ENCODE measurements around the gene RAPGEF6. TPM values are rescaled to one million over a fixed set of nuclear protein-coding genes. Genes with fewer than 3 reads are reported as not detected.

The RAPGEF6 gene
- polyA plus RNA-seq, 1 donor (not counting 4 experiments of a cell fraction or from before 2014, with no cell fraction given): 8.7 TPM

DNA sequence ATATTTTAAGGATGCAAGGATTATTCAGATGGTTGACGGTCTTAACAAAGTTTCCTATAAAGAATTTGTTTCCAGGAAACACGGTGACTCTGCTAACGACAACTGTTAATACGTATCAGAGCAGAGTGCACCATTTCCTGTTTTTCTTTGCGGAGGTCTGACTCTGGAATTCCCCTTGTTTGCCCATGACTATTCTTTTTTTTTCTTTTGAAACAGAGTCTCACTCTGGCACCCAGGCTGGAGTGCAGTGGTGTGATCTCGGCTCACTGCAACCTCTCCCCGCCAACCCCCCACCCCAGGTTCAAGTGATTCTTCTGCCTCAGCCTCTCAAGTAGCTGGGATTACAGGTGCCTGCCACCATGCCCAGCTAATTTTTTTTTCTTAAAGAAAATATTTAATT is 255.3 kb downstream of the RAPGEF6 start:
- Histone ChIP-seq H3K27me3 (ENCODE audit: control insufficient read depth, extremely low read depth, insufficient read depth, low read length) (no peaks in the 10 kb centered on the region), H2AFZ (ENCODE audit: control insufficient read depth, low read length) (no peak overlapping the region), H3K4me3 (ENCODE audit: control insufficient read depth in 2 of 3, extremely low read depth in 1 of 3, insufficient read depth in 2 of 3, low read depth in 1 of 3, low read length in 3 of 3) (no peak overlapping the region), H3K4me1 (ENCODE audit: control insufficient read depth, extremely low read depth, insufficient read depth, low read length) (no peaks in the 10 kb centered on the region), H3K36me3 (ENCODE audit: control insufficient read depth in 2 of 2, extremely low read depth in 1 of 2, insufficient read depth in 2 of 2, low read length in 2 of 2) (no peaks in the 10 kb centered on the region), H3K4me2 (ENCODE audit: control insufficient read depth, extremely low read depth, insufficient read depth, low read depth, low read length) (no peak overlapping the region), H3K9me1 (ENCODE audit: control insufficient read depth, extremely low read depth, insufficient read depth, low read length) (peaks cover 3% of the 10 kb centered on the region), H3K79me2 (ENCODE audit: control insufficient read depth, insufficient read depth, low read length) (peaks cover 27% of the 10 kb centered on the region), H3K9me3 (ENCODE audit: control insufficient read depth, low read depth, low read length) (no peaks in the 10 kb centered on the region), H4K20me1 (ENCODE audit: control insufficient read depth, extremely low read depth, insufficient read depth, low read length) (peaks cover 2% of the 10 kb centered on the region), H3K9ac (ENCODE audit: control insufficient read depth, extremely low read depth, insufficient read depth, low read length) (no peak overlapping the region), H3K27ac (ENCODE audit: control insufficient read depth, insufficient read depth, low read length) (no peak overlapping the region)
- dilution Hi-C loops (cut with MboI; ENCODE audit: extremely low pct_ligation_motif_present, low sequenced_read_pairs): no loop called here
- TF ChIP-seq EZH2 (IDR thresholded peaks at IDR 0.05; ENCODE audit: low read length): no peak
- TF ChIP-seq, protein P1, sequence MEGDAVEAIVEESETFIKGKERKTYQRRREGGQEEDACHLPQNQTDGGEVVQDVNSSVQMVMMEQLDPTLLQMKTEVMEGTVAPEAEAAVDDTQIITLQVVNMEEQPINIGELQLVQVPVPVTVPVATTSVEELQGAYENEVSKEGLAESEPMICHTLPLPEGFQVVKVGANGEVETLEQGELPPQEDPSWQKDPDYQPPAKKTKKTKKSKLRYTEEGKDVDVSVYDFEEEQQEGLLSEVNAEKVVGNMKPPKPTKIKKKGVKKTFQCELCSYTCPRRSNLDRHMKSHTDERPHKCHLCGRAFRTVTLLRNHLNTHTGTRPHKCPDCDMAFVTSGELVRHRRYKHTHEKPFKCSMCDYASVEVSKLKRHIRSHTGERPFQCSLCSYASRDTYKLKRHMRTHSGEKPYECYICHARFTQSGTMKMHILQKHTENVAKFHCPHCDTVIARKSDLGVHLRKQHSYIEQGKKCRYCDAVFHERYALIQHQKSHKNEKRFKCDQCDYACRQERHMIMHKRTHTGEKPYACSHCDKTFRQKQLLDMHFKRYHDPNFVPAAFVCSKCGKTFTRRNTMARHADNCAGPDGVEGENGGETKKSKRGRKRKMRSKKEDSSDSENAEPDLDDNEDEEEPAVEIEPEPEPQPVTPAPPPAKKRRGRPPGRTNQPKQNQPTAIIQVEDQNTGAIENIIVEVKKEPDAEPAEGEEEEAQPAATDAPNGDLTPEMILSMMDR (optimal IDR thresholded peaks at IDR 0.05 in 1 of 3, IDR thresholded peaks at IDR 0.05 in 1 of 3, conservative IDR thresholded peaks at IDR 0.05 in 1 of 3; ENCODE audit: extremely low read depth in 1 of 3, insufficient read depth in 2 of 3, low read length in 3 of 3): no peak
- FAIRE-seq (no peak), DNase-seq (ENCODE audit: low read depth, low spot score) (no peak)

DNA sequence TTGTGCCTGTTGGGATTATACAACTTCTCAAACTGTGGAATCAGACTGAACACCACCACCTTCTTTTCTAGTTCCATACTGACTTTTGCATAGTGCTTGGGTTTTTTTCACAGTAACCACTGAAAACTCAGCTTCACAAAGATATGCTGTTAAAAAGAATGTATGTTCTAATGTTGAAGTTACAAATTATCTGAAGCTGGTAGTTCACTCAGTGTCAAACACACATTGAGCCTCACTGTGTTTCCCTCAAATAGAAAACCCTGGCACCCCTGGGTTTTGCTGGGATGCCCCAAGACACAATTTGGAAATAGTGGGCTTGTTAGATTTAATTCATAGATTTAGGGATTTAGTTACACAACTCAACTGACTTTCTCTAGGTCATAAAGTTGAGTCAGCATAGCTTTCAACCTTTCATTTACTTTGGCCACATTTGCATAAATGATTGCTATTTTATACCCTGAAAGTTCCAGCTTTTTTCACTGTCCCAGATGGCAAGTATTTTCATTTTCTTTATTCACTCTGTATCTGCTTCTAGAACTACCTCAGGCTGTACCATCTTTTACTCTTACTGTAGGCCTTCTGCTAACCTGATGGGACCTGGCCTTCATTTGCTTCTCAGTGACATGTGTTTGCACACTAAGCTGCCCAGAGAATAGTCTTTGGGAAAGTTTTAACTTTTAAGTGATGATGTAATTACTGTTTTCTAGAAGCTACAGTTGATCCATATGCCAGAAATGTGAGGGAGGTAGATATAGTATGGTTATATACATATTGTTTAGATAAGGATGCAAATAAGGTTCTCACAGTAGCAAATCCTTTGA is 256.1 kb downstream of the RAPGEF6 start:
- peaks cover 3% of the 10 kb centered on the region for H3K9me1 ChIP-seq (ENCODE audit: control insufficient read depth, extremely low read depth, insufficient read depth, low read length)
- peaks cover 24% of the 10 kb centered on the region for H3K79me2 ChIP-seq (ENCODE audit: control insufficient read depth, insufficient read depth, low read length)
- H3K27me3 ChIP-seq (ENCODE audit: control insufficient read depth, extremely low read depth, insufficient read depth, low read length): no peaks in the 10 kb centered on the region
- no peak overlapping the region for H3K4me3 ChIP-seq (ENCODE audit: control insufficient read depth in 2 of 3, extremely low read depth in 1 of 3, insufficient read depth in 2 of 3, low read depth in 1 of 3, low read length in 3 of 3)
- H2AFZ ChIP-seq (ENCODE audit: control insufficient read depth, low read length): no peak overlapping the region
- H3K4me2 ChIP-seq (ENCODE audit: control insufficient read depth, extremely low read depth, insufficient read depth, low read depth, low read length): no peak overlapping the region
- dilution Hi-C loops (cut with MboI; ENCODE audit: extremely low pct_ligation_motif_present, low sequenced_read_pairs): no loop called here
- no peaks in the 10 kb centered on the region for H3K9me3 ChIP-seq (ENCODE audit: control insufficient read depth, low read depth, low read length)
- no peaks in the 10 kb centered on the region for H3K4me1 ChIP-seq (ENCODE audit: control insufficient read depth, extremely low read depth, insufficient read depth, low read length)
- H3K9ac ChIP-seq (ENCODE audit: control insufficient read depth, extremely low read depth, insufficient read depth, low read length): no peak overlapping the region
- DNase-seq (ENCODE audit: low read depth, low spot score): no peak
- H3K36me3 ChIP-seq (ENCODE audit: control insufficient read depth in 2 of 2, extremely low read depth in 1 of 2, insufficient read depth in 2 of 2, low read length in 2 of 2): no peaks in the 10 kb centered on the region
- no peak for TF ChIP-seq EZH2 (IDR thresholded peaks at IDR 0.05; ENCODE audit: low read length)
- TF ChIP-seq, protein P1 (optimal IDR thresholded peaks at IDR 0.05 in 1 of 3, IDR thresholded peaks at IDR 0.05 in 1 of 3, conservative IDR thresholded peaks at IDR 0.05 in 1 of 3; ENCODE audit: extremely low read depth in 1 of 3, insufficient read depth in 2 of 3, low read length in 3 of 3): no peak
- no peak overlapping the region for H3K27ac ChIP-seq (ENCODE audit: control insufficient read depth, insufficient read depth, low read length)
- peaks cover 2% of the 10 kb centered on the region for H4K20me1 ChIP-seq (ENCODE audit: control insufficient read depth, extremely low read depth, insufficient read depth, low read length)
- no peak for FAIRE-seq

Measured in keratinocyte (primary cell).